GM10248 (cell line): ENCODE results near the gene DLG4.

Experiments
- CTCF ChIA-PET: fragments of 300-600 bp; sonication (Branson Sonifier 250); formaldehyde crosslinking; extraction: SDS; loops from one replicate; lab custom pipeline; 2021; ENCODE audit warnings: antibody characterized with exemption; lab: Yijun Ruan, JAX
- POLR2A ChIA-PET: fragments of 350-650 bp; sonication (Branson Sonifier 250); formaldehyde crosslinking; extraction: SDS; loops from one replicate; lab custom pipeline; 2020; ENCODE audit warnings: antibody characterized with exemption; lab: Yijun Ruan, JAX
- DNase-seq: peaks from one replicate; pipeline ENCODE4 v3.0.0; 2012; ENCODE audit errors: extremely low spot score
- TF ChIP-seq, protein P1 (sequence below): IDR thresholded peaks from 2 replicates; pipeline ENCODE4 v1.5.1; 2012; ENCODE audit warnings: mild to moderate bottlenecking, low read depth; ENCODE audit errors: extremely low read depth, missing control alignments, control extremely low read depth

DLG4 gene

DNA sequence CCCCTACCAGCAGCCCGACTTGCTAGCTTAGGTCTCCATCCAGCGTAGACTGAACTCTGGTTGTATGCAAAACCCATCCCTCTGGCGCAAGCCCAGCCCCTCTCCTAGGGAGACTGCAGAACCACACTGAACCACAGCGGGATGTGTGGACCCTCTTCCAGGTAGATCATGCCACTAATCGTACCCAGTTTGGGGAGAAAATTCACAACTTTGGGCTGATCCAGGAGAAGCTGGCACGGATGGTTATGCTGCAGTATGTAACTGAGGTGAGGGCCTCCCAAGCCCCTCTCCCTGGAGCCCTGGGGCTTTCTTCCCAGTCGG, 3.3 kb upstream of the DLG4 start:
- DNase-seq = no peak
- ChIA-PET POLR2A (no interaction called here), CTCF (interaction anchor here (3.6 kb wide), 1 partner anchor 12 kb away, joined by 26 read pairs; the partner anchor contains the start of gene DVL2)
- TF ChIP-seq, protein P1, sequence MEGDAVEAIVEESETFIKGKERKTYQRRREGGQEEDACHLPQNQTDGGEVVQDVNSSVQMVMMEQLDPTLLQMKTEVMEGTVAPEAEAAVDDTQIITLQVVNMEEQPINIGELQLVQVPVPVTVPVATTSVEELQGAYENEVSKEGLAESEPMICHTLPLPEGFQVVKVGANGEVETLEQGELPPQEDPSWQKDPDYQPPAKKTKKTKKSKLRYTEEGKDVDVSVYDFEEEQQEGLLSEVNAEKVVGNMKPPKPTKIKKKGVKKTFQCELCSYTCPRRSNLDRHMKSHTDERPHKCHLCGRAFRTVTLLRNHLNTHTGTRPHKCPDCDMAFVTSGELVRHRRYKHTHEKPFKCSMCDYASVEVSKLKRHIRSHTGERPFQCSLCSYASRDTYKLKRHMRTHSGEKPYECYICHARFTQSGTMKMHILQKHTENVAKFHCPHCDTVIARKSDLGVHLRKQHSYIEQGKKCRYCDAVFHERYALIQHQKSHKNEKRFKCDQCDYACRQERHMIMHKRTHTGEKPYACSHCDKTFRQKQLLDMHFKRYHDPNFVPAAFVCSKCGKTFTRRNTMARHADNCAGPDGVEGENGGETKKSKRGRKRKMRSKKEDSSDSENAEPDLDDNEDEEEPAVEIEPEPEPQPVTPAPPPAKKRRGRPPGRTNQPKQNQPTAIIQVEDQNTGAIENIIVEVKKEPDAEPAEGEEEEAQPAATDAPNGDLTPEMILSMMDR = no peak

DNA sequence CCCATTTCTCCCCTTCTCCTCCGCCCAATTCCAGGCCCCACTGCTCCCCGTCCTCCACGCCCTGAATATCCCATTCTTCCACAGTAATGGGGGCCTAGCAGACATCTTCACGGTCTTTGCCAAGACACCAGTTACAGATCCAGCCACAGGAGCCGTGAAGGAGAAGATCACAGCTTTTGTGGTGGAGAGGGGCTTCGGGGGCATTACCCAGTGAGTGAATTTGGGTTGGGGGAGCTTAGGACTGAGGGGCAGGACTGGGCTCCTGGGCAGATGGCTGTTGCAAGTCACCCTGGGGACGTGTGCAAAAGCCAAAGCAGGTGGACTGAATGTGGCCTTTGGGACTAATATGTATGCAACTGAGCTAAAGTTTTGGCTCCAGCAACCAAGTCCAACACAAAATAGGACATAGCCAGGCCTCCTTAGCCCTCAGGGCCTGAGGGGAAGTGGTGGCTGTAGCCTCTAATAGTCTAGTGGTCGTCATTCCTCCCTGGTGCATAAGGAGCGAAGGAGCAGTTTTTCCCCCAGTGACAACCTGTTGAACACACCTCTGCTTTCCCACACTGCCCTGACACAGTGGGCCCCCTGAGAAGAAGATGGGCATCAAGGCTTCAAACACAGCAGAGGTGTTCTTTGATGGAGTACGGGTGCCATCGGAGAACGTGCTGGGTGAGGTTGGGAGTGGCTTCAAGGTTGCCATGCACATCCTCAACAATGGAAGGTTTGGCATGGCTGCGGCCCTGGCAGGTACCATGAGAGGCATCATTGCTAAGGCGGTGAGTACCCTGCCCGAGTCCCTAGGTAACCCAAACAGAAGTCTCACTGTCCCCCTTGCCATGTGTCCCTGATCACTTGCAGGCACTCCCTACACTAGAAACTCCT, 2.7 kb upstream of the DLG4 start:
- TF ChIP-seq, protein P1 = no peak
- no peak for DNase-seq
- ChIA-PET CTCF (interaction anchor here (0.7 to 3.7 kb wide), 5 partner anchors 8 to 177 kb away, joined by 3 to 31 read pairs (median 15); partner anchors contain the start of gene DVL2), POLR2A (no interaction called here)

DNA sequence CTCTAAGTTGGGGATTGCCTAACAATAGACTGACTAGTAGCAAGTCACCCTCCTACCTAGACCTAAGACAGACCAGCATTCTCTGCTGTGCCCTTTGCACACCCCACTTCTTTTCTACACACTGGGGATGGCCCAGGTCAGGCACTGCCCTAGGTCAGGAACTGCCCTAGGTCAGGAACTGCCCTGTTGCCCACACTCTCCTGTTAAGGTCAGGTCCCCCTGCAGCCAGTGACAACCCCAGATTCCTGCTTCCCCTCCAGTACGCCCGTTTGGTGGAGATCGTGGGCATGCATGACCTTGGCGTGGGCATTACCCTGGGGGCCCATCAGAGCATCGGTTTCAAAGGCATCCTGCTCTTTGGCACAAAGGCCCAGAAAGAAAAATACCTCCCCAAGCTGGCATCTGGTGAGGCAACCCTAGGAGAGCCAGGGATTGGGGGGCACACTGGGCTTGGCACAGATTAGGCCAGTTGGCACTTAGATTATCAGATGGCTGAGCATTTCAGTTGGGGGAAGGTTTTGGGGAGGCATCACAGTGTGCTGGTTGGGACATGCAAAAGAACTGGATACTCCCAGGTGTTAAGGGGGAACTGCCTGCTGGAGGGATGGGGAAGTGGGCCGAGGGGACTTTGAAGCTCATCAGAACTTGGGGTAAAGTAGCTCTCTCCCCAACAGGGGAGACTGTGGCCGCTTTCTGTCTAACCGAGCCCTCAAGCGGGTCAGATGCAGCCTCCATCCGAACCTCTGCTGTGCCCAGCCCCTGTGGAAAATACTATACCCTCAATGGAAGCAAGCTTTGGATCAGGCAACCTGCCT, 1.8 kb upstream of the DLG4 start:
- ChIA-PET CTCF (interaction anchor here (0.7 to 3.7 kb wide), 14 partner anchors 9 to 176 kb away, joined by 3 to 31 read pairs (median 4); partner anchors contain the start of genes DVL2 and PHF23), POLR2A (interaction anchor here (0.6 to 1.0 kb wide), 3 partner anchors 8 to 206 kb away, joined by 3 to 4 read pairs (median 3); no protein-coding TSS in a partner anchor)
- DNase-seq = no peak
- TF ChIP-seq, protein P1 = no peak

DNA sequence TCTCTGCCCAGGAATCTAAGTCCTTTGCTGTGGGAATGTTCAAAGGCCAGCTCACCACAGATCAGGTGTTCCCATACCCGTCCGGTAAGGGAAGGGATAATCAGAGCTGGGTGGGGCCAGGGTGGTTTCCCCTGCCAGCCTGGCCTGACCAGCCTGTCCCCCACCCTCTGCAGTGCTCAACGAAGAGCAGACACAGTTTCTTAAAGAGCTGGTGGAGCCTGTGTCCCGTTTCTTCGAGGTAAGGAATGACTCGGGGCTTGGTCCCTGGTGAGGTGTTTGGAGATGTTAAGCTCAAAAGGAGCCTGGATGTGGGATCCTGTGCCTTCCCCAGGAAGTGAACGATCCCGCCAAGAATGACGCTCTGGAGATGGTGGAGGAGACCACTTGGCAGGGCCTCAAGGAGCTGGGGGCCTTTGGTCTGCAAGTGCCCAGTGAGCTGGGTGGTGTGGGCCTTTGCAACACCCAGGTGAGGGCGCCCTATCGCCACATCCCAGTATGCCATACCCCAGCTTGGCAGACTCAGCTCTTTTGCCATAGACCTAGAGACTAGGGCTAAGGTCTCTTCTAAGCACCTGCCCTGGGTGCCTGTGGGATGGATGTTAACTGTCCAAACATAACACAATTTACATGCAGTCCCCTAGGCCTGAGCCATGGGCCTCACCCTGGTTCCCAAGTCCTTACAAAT, 1.1 kb upstream of the DLG4 start:
- peak; percentile 63 for DNase-seq
- ChIA-PET POLR2A (interaction anchor here (0.5 to 1.0 kb wide), 4 partner anchors 9 to 205 kb away, joined by 3 to 4 read pairs (median 4); no protein-coding TSS in a partner anchor), CTCF (interaction anchor here (0.8 to 3.7 kb wide), 14 partner anchors 9 to 175 kb away, joined by 3 to 31 read pairs (median 4); partner anchors contain the start of genes DVL2 and PHF23)
- TF ChIP-seq, protein P1 = peak; percentile 54

DNA sequence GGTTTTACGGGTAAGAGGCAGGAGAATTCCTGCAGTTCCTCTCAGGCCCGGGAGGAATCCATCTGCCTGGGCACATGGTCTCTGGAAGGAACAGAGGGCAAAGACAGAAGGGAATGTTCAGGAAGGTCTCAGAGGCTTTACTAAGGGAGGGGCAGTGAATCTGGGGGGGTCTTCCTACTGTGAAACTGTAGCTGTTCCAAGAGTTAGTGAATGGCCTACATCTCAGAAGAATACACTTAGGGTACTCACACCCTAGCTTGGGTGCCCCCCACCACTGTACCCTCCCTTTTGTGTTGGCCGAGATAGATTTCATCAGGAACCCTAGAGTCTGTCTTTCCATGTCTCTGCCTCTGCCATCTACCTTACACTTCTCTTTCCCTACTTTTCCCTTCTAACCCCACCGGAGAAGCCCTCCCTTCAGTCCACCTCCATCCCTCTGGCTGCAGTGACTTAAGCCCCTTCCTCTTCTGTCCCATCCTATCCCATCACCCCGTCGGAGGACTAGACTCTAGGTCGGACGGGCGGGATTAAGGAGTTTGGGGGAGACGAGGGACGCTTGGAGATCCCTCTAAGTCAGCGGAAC, 316 bp downstream of the DLG4 start:
- POLR2A ChIA-PET = interaction anchor here (0.6 to 1.7 kb wide), 3 partner anchors 18 to 1993 kb away, joined by 3 to 6 read pairs (median 5); no protein-coding TSS in a partner anchor
- TF ChIP-seq, protein P1 = no peak

More for the DNA sequence above, 316 bp downstream of the DLG4 start:
- no peak for DNase-seq
- CTCF ChIA-PET = interaction anchor here (1.1 to 3.7 kb wide), 7 partner anchors 10 to 174 kb away, joined by 3 to 31 read pairs (median 6); partner anchors contain the start of gene DVL2
